Esophagus squamous epithelium (tissue), 5 donors: ENCODE data around the gene RAB4B. TPM values are rescaled to one million over a fixed set of nuclear protein-coding genes. Genes with fewer than 3 reads are reported as not detected.

Experiments used
- DNase-seq: peaks from one replicate; lab custom pipeline; 2025; lab: John Stamatoyannopoulos, UW
- H3K27ac ChIP-seq, 4 donors: fragments of 200-600 bp; sonication (generic); one replicate each; pipeline ENCODE4 v1.5.1; 2016 to 2019; ENCODE audit warnings: mild to moderate bottlenecking in 1 of 4
- H3K27me3 ChIP-seq, 4 donors: fragments of 200-600 bp; sonication (generic); 1 replicate in 3 of 4; 2 replicates in 1 of 4; pipeline versions ENCODE4 v1.5.1 to v1.6.0; 2017 to 2021; ENCODE audit warnings: antibody characterized with exemption in 1 of 4
- H3K36me3 ChIP-seq, 3 donors: fragments of 200-600 bp; sonication (generic); one replicate each; pipeline ENCODE4 v1.5.1; 2016 to 2019
- H3K4me1 ChIP-seq, 3 donors: fragments of 200-600 bp; sonication (generic); one replicate each; pipeline ENCODE4 v1.5.1; 2017 to 2019
- H3K4me3 ChIP-seq, 4 donors: fragments of 200-600 bp; sonication (generic); 1 replicate in 3 of 4; 2 replicates in 1 of 4; pipeline ENCODE4 v1.5.1; 2016 to 2019; ENCODE audit warnings: mild to moderate bottlenecking in 2 of 4, moderate library complexity in 1 of 4
- H3K9me3 ChIP-seq, 3 donors: fragments of 200-600 bp; sonication (generic); one replicate each; pipeline ENCODE4 v1.5.1; 2016 to 2019
- CTCF ChIP-seq, 6 experiments: fragments of 450-650 bp in 4 of 6; fragments of 200-600 bp in 2 of 6; sonication (generic) in 2 of 6; IDR thresholded peaks; one replicate each; pipeline ENCODE4 v1.5.1; 2016 to 2019; ENCODE audit warnings: antibody characterized with exemption in 6 of 6, mild to moderate bottlenecking in 4 of 6, moderate library complexity in 4 of 6
- POLR2A ChIP-seq, 4 donors: fragments of 450-650 bp; IDR thresholded peaks; one replicate each; pipeline ENCODE4 v1.6.1; 2017; ENCODE audit warnings: antibody characterized with exemption in 4 of 4, mild to moderate bottlenecking in 4 of 4, moderate library complexity in 3 of 4
- WGBS, 2 donors: methylation state at CpG; one replicate each; pipeline ENCODE4 v1.1.5; 2018; 5-methylcytosine and 5-hydroxymethylcytosine counted together
- intact Hi-C: fragments of 100-400 bp; cut with DNase I; formaldehyde crosslinking; loops from one replicate; pipeline ENCODE4 v1.15.0; 2022
- total RNA-seq, 4 donors: library from RNA; depleted of rRNA; stranded (reverse); fragments of >200 nt; gene quantifications; one replicate each; pipeline ENCODE4 v1.1.0, GENCODE V29; 2016
- donor health status: DM: yes; HTN: yes; CAD: no.

The RAB4B gene
- total RNA-seq, 4 donors from 2014 or later, result 15.2 to 37.0 (median 20.5) TPM

- Histone ChIP-seq H3K4me1 (peaks cover 17 to 76% (median 22%) of the 10 kb centered on the region in 3 donors), H3K27ac (peak overlapping the region; percentile 55 to 85 (median 76)), H3K4me3 (no peak overlapping the region), H3K36me3 (peaks cover 61 to 90% (median 72%) of the 10 kb centered on the region in 3 donors), H3K9me3 (no peaks in the 10 kb centered on the region), H3K27me3 (no peaks in the 10 kb centered on the region)
- TF ChIP-seq POLR2A (IDR thresholded peaks at IDR 0.05) (no peak), CTCF (IDR thresholded peaks at IDR 0.05) (no peak)
- WGBS, 2 donors, result 85 to 95% methylated on average over 4 to 8 of the region's 9 CpGs
- no peak for DNase-seq
- intact Hi-C loops, result no loop called here
Observed at GRCh38 chr19:40736661-40737060, 41.4 kb upstream of the RAB4B start.

DNA sequence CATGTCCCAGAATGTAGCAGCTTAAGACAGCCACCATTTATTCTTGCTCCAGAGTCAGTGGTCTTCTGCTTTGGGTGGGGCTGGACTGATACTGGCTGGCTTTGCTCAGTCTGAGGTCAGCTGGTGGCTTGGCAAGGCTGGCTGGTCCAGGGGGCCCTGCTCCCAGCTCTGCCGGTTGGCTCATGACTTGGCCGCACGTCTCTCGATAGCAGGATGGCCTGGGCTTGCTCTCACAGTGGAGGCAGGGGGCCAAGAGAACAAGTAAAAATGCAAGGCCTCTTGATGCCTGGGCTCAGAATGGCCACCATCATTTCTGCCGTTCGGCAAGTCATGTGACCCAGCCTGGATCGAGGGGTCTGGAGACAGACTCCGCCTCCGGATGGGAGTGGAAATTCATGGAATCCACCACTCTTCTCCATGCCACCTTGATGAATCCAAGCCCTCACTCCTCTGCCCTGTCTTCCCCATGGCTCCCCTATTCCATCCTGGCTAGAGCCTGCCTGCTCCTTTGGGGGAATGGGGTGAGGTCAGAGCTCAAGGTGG lies 40.9 kb upstream of the RAB4B start:
- Histone ChIP-seq H3K27ac (peak overlapping the region; percentile 18 to 85 (median 76)), H3K4me3 (no peak overlapping the region), H3K9me3 (no peaks in the 10 kb centered on the region), H3K36me3 (peaks cover 61 to 86% (median 72%) of the 10 kb centered on the region in 3 donors), H3K27me3 (no peaks in the 10 kb centered on the region), H3K4me1 (peaks cover 17 to 79% (median 22%) of the 10 kb centered on the region in 3 donors)
- no peak for DNase-seq
- intact Hi-C loops, result no loop called here
- 85 to 100% methylated on average over 2 to 5 of the region's 9 CpGs for WGBS, 2 donors
- no peak for TF ChIP-seq CTCF (IDR thresholded peaks at IDR 0.05)
- no peak for TF ChIP-seq POLR2A (IDR thresholded peaks at IDR 0.05)

- Histone ChIP-seq H3K9me3 (no peaks in the 10 kb centered on the region), H3K4me1 (peaks cover 17 to 79% (median 22%) of the 10 kb centered on the region in 3 donors), H3K4me3 (no peak overlapping the region), H3K27ac (peak overlapping the region; percentile 55 to 85 (median 80)), H3K27me3 (no peaks in the 10 kb centered on the region), H3K36me3 (peaks cover 43 to 73% (median 58%) of the 10 kb centered on the region in 3 donors)
- 69 to 76% methylated on average over 3 to 11 of the region's 22 CpGs for WGBS, 2 donors
- DNase-seq, result no peak
- intact Hi-C loops, result no loop called here
- TF ChIP-seq POLR2A (IDR thresholded peaks at IDR 0.05), result peak in 1 of 4 donors; percentile 12
- no peak for TF ChIP-seq CTCF (IDR thresholded peaks at IDR 0.05)
Observed at GRCh38 chr19:40739030-40739839, 38.8 kb upstream of the RAB4B start.

- no peak for DNase-seq
- Histone ChIP-seq H3K4me3 (peak overlapping the region in 3 of 4 donors; percentile 8 to 38 (median 22)), H3K27me3 (no peaks in the 10 kb centered on the region), H3K9me3 (no peaks in the 10 kb centered on the region), H3K27ac (peak overlapping the region; percentile 55 to 85 (median 80)), H3K4me1 (peaks cover 17 to 77% (median 22%) of the 10 kb centered on the region in 3 donors), H3K36me3 (peaks cover 43 to 65% (median 52%) of the 10 kb centered on the region in 3 donors)
- WGBS, 2 donors, result 63 to 92% methylated on average over 2 to 8 of the region's 16 CpGs
- TF ChIP-seq POLR2A (IDR thresholded peaks at IDR 0.05), result peak in 1 of 4 donors; percentile 5
- TF ChIP-seq CTCF (IDR thresholded peaks at IDR 0.05), result no peak
- intact Hi-C loops, result no loop called here
Observed at GRCh38 chr19:40739871-40740703, 38.0 kb upstream of the RAB4B start.
